Fibroblast of villous mesenchyme (primary cell): Measurements from ENCODE around the gene KAT2B. TPM values are rescaled to one million over a fixed set of nuclear protein-coding genes. Genes with fewer than 3 reads are reported as not detected.

Source experiments
- DNase-seq: peaks from one replicate; pipeline ENCODE4 v3.0.0-alpha.2; 2010; ENCODE audit warnings: low read depth
- H3K4me3 ChIP-seq: 2 replicates; pipeline ENCODE4 v1.5.1; 2011; ENCODE audit warnings: low read depth, mild to moderate bottlenecking, low read length
- total RNA-seq: library from RNA; depleted of rRNA; stranded (reverse); fragments of >200 nt; gene quantifications from 2 replicates; pipeline ENCODE4 v1.2.3, GENCODE V29; 2012
- TF ChIP-seq, protein P1 (sequence below): IDR thresholded peaks from 2 replicates; pipeline ENCODE4 v1.5.1; 2012; ENCODE audit warnings: low read depth, mild to moderate bottlenecking, low read length; ENCODE audit not compliant: insufficient read depth

KAT2B gene
- total RNA-seq, 1 donor, result 12.5 TPM

DNA sequence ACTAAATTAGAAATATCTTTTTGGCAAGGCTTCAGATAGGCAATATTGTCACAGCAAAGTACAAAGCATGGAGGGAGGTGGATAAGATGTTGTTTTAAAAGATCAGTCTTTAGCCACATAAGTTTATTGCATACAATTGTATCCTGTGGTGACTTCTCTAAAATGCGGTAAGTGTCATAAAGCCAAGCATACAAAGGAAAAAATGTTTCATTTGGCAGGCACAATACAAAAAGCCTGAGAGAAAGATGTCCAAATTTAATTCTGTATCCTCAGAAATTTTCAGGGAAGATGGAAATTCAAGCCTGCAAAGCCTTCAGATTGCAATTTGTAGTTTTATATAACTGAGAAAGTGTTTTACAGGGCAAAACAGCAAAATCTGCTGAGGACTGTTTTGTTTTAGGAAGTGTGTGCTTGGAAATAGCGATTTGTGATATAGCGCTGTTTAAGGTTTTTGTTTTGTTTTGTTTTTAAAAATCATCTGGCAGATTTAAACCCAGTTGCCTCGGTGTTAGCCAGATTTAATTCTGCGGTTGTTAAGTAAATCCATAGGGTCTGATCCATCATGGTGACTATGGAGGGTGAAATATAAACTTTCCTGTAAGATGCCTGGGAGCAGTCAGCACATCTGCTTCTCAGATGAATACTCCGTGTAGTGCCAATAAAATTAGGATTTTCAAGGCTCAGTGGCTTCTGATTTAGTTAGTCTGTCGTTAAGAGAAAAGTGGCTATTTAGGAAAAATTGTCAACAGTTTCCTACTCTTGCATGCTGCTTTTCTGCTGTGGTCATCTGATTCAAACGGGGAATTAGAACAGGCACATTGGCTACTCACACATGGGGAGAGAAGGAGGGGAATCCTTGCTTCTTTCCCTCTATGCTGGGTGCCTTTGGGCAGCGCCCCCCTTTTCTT lies 8.0 kb downstream of the KAT2B start:
- peak; percentile 39 for DNase-seq
- H3K4me3 ChIP-seq, result no peak overlapping the region
- TF ChIP-seq, protein P1, sequence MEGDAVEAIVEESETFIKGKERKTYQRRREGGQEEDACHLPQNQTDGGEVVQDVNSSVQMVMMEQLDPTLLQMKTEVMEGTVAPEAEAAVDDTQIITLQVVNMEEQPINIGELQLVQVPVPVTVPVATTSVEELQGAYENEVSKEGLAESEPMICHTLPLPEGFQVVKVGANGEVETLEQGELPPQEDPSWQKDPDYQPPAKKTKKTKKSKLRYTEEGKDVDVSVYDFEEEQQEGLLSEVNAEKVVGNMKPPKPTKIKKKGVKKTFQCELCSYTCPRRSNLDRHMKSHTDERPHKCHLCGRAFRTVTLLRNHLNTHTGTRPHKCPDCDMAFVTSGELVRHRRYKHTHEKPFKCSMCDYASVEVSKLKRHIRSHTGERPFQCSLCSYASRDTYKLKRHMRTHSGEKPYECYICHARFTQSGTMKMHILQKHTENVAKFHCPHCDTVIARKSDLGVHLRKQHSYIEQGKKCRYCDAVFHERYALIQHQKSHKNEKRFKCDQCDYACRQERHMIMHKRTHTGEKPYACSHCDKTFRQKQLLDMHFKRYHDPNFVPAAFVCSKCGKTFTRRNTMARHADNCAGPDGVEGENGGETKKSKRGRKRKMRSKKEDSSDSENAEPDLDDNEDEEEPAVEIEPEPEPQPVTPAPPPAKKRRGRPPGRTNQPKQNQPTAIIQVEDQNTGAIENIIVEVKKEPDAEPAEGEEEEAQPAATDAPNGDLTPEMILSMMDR, result no peak

DNA sequence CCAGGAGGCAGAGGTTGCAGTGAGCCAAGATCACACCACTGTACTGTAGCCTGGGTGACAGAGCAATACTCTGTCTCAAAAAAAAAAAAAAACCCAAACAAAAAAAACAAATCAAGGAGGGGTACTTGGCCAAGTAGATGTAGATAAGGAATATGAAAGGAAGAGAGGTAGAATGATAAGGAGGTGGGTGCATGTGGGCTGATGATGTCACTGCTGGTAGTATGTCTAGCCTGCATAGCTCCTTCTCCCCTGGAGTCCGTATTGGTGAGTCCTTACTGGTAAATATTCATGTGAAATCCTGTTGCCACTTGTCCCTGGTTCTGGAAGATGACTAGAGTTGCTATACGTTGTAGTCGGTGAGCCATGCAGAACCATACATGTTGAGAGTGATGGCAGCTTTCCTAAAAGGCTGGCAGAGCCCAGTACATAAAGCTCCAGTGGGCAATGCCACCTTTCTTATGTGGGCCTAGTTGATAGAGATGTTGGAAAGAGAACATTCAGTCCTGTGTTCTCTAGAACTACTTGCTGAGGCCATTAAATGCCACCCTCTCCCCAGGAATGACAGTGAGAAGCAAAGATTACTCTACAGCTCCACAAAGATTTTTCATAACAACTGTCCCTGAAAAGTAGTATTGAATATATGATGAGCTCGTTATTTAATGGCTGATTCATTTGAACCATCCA lies 11.0 kb downstream of the KAT2B start:
- H3K4me3 ChIP-seq, result no peak overlapping the region
- DNase-seq, result no peak
- TF ChIP-seq, protein P1, result no peak

DNA sequence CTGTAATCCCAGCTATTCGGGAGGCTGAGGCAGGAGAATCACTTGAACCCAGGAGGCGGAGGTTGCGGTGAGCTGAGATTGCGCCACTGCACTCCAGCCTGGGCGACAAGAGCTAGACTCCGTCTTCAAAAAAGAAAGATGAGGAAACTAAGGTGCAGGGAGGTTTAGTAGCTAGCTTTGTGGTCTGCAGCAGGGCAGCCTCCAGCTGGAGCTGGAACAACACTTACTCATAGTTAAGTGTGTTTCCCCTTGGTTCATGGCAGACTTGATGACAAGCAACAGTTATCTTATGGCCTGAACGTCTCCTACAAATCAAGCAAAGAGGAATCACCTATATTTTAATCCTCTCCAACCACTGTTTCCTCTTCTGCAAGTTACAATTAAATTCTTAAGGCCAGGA lies 12.6 kb downstream of the KAT2B start:
- DNase-seq, result no peak
- no peak overlapping the region for H3K4me3 ChIP-seq
- TF ChIP-seq, protein P1, result no peak

DNA sequence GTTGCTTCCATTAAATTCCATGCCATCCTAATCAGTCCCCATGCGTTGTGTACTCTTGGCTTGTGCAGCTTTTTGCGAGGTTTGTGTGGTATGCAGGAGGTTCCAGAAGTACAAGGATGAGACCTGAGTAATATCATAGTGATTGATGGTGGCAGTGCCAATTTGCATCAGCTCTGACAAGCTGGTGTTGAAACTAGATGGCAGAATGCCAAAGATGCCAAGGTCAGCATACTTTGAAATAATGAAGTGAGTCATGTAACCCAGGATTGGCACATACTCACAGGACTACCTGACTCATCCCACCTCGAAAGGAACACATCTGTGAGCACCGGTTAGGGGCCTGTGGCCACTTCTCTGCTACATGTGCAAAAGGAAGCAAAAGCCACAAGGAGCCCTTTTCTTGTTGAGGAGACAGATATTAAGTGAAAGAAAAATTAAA lies 14.3 kb downstream of the KAT2B start:
- no peak overlapping the region for H3K4me3 ChIP-seq
- DNase-seq, result peak; percentile 71
- TF ChIP-seq, protein P1, result no peak

DNA sequence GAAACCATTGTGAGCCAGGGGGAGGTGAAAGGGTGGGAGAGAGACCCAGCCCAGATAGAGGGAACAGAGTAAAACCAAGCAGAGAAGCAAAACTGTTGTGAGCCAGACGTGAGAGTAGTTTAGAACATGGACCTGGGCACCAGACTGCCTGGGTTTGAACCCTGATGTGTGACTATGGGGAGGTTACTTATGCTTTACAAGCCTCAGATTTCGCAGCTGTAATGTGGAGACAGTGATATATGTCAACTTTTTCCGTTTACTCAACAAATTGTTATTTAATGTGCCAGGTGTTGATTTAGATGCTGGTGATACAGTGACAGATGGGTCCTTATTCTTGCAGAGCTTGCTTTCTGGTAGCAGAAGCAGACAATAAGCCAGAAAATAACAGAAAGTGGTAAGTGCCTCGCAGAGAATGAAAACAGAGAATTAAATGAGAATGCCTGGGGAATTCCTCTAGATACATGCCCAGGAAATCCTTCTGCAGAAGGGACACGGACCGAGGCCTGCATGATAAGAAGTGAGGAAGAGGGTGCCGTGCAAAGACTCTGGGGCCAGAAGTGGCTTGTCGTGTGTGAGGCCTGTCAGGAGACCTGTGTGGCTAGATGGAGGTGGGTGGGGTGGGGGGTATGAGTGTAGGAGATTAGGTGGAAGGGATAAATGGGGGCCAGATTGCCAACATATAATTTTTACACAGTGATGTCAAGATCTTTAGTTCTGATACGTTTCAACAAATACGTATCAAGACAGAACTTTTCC lies 15.0 kb downstream of the KAT2B start:
- no peak for DNase-seq
- H3K4me3 ChIP-seq, result no peak overlapping the region
- TF ChIP-seq, protein P1, result no peak

DNA sequence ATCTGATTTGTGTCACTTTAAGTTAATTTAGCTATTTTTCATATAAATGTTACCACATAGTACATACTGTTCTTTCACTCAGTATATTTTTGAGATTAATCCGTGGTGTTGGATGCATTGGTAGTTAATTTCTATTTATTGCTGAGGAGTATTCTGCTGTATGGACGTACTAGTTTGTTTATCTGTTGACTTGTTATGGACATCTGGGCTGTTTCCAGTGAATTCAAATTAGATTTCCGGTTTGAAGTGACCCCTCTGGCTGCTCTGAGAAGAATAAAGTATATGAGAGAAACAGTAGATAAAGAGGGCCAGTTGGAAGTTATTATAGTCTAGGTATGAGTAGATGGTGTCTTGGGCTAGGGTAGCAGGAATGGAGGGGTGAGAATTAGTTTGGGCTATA lies 15.6 kb downstream of the KAT2B start:
- no peak for DNase-seq
- H3K4me3 ChIP-seq, result no peak overlapping the region
- TF ChIP-seq, protein P1, result no peak
